ENCODE results near the gene SLC9A8. TPM values are rescaled to one million over a fixed set of nuclear protein-coding genes. Genes with fewer than 3 reads are reported as not detected.

SLC9A8 gene
- total and polyA plus RNA-seq, 2 donors (not counting 3 experiments of a cell fraction or from before 2014, with no cell fraction given), result 5.1 to 14.4 TPM

DNA sequence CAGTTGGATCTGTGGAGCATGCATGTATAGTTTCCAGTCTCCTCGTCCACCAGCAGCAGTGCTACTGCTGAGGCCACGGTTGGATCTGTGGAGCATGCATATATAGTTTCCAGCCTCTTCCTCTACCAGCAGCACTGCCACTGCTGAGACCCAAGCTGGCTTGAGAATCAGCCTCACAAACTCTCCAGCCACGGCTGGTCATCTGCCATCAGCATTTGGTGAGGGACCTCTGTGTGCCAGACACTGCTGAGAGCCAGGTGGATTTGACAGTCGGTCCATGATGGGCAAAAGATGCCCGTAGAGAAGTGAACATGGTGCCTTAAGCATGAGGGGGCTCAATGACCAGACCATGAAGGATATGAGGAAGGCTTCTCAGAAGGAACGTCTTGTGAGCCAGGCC is 46.4 kb downstream of the SLC9A8 start:
- BruUV-seq (replicated peaks), result no TSS peak
- intact Hi-C loops (cut with micrococcal nuclease), result no loop called here
- dilution Hi-C loops (cut with MboI; ENCODE audit: extremely low pct_ligation_motif_present, low sequenced_read_pairs), result no loop called here

More for the DNA sequence above, 46.4 kb downstream of the SLC9A8 start:
- H3K4me3 ChIP-seq (replicated peaks in 1 of 3; ENCODE audit: insufficient read depth in 1 of 3, low read depth in 1 of 3, low read length in 3 of 3), result no peak overlapping the region
- H3K79me2 ChIP-seq (ENCODE audit: control insufficient read depth, insufficient read depth, low read length), result no peaks in the 10 kb centered on the region
- POLR2A ChIA-PET, result no interaction called here
- H3K27ac ChIP-seq (ENCODE audit: insufficient read depth, low read depth, low read length), result no peak overlapping the region
- H3K36me3 ChIP-seq (ENCODE audit: control insufficient read depth in 2 of 2, extremely low read depth in 1 of 2, insufficient read depth in 2 of 2, low read length in 2 of 2), result peaks cover 0 to 10% of the 10 kb centered on the region in 2 experiments
- no peaks in the 10 kb centered on the region for H4K20me1 ChIP-seq (replicated peaks; ENCODE audit: control insufficient read depth, extremely low read depth, insufficient read depth, low read length)
- no peaks in the 10 kb centered on the region for H3K4me1 ChIP-seq (ENCODE audit: control insufficient read depth, extremely low read depth, insufficient read depth, low read length)
- no peak for TF ChIP-seq EZH2 (IDR thresholded peaks at IDR 0.05; ENCODE audit: borderline replicate concordance, low read depth, low read length, severe bottlenecking)
- TF ChIP-seq, protein P1, sequence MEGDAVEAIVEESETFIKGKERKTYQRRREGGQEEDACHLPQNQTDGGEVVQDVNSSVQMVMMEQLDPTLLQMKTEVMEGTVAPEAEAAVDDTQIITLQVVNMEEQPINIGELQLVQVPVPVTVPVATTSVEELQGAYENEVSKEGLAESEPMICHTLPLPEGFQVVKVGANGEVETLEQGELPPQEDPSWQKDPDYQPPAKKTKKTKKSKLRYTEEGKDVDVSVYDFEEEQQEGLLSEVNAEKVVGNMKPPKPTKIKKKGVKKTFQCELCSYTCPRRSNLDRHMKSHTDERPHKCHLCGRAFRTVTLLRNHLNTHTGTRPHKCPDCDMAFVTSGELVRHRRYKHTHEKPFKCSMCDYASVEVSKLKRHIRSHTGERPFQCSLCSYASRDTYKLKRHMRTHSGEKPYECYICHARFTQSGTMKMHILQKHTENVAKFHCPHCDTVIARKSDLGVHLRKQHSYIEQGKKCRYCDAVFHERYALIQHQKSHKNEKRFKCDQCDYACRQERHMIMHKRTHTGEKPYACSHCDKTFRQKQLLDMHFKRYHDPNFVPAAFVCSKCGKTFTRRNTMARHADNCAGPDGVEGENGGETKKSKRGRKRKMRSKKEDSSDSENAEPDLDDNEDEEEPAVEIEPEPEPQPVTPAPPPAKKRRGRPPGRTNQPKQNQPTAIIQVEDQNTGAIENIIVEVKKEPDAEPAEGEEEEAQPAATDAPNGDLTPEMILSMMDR (IDR thresholded peaks at IDR 0.05; ENCODE audit: extremely low read depth in 1 of 2, insufficient read depth in 1 of 2, low read depth in 1 of 2, low read length in 2 of 2), result no peak
- no peak for TF ChIP-seq POLR2AphosphoS5 (IDR thresholded peaks at IDR 0.05; ENCODE audit: insufficient read depth, low read depth, low read length)
- TF ChIP-seq GATA2 (IDR thresholded peaks at IDR 0.05; ENCODE audit: insufficient read depth, insufficient read length, low read depth, low read length), result no peak
- TF ChIP-seq JUN (IDR thresholded peaks at IDR 0.05; ENCODE audit: borderline replicate concordance, insufficient read depth, insufficient read length, low read depth), result no peak
- TF ChIP-seq MYC (IDR thresholded peaks at IDR 0.05; ENCODE audit: low read depth, low read length), result no peak
- no peak for TF ChIP-seq POLR2A (IDR thresholded peaks at IDR 0.05; ENCODE audit: low read depth, low read length)
- TF ChIP-seq FOS (IDR thresholded peaks at IDR 0.05; ENCODE audit: borderline replicate concordance, insufficient read depth, low read length), result no peak
- TF ChIP-seq, protein P2, sequence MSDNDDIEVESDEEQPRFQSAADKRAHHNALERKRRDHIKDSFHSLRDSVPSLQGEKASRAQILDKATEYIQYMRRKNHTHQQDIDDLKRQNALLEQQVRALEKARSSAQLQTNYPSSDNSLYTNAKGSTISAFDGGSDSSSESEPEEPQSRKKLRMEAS (IDR thresholded peaks at IDR 0.05; ENCODE audit: insufficient read depth, insufficient read length), result no peak
- H3K9me3 ChIP-seq (replicated peaks; ENCODE audit: control insufficient read depth, insufficient read depth, low read length), result no peaks in the 10 kb centered on the region
- DNase-seq (ENCODE audit: low read depth, low spot score) (no peak), FAIRE-seq (no peak)
- CTCF ChIA-PET, result interaction anchor here (1.0 to 1.4 kb wide), 3 partner anchors 8 to 248 kb away, joined by 4 to 9 read pairs (median 4); no protein-coding TSS in a partner anchor
- H3K27me3 ChIP-seq (ENCODE audit: control insufficient read depth in 2 of 2, insufficient read depth in 2 of 2, low read length in 2 of 2), result no peaks in the 10 kb centered on the region
- H3K9ac ChIP-seq (replicated peaks; ENCODE audit: extremely low read depth, insufficient read depth, low read length), result no peak overlapping the region
- H3K9me1 ChIP-seq (replicated peaks; ENCODE audit: control insufficient read depth, extremely low read depth, insufficient read depth, low read length), result no peaks in the 10 kb centered on the region
- no peak overlapping the region for H3K4me2 ChIP-seq (ENCODE audit: insufficient read depth, low read length)
- H2AFZ ChIP-seq (ENCODE audit: low read depth, low read length), result no peak overlapping the region

Data from endothelial cell of umbilical vein (primary cell).